A549 (cell line): ENCODE data around the gene SRPK2. TPM values are rescaled to one million over a fixed set of nuclear protein-coding genes. Genes with fewer than 3 reads are reported as not detected.

Experiments
- ATAC-seq, 2 experiments: fragments of 200-7000 bp in 1 of 2; fragments of >200 bp in 1 of 2; cut with Nextera tagmentation in 1 of 2; cut with Tn5 transposase in 1 of 2; 3 replicates each; pipeline versions ENCODE4 v1.8.0 to v1.9.1; 2018 to 2020; ENCODE audit warnings: mild to moderate bottlenecking in 1 of 2, moderate library complexity in 1 of 2
- CTCF ChIA-PET: fragments of 300-600 bp; sonication (Branson Sonifier 250); formaldehyde crosslinking; extraction: SDS; loops from one replicate; lab custom pipeline; 2021; ENCODE audit warnings: antibody characterized with exemption, inconsistent platforms; lab: Yijun Ruan, JAX
- POLR2A ChIA-PET: fragments of 350-600 bp; formaldehyde crosslinking; extraction: SDS; loops from one replicate; lab custom pipeline; 2021; ENCODE audit warnings: antibody characterized with exemption, inconsistent platforms; lab: Yijun Ruan, JAX
- DNase-seq, 2 experiments: peaks; one replicate each; pipeline versions ENCODE4 v3.0.0 to v3.0.0-alpha.2; 2011 to 2016; ENCODE audit warnings: low read depth in 1 of 2, low spot score in 1 of 2
- FAIRE-seq: peaks from 2 replicates; lab custom pipeline; 2011; peaks lifted over from hg19 to GRCh38; lab: Jason Lieb, UNC
- H3K27ac ChIP-seq, 2 experiments: fragments of >200 bp; sonication (Bioruptor Twin); formaldehyde crosslinking; 3 replicates each; pipeline ENCODE4 v1.5.1; 2016 to 2017
- H3K4me1 ChIP-seq: fragments of >200 bp; sonication (Bioruptor Twin); formaldehyde crosslinking; 3 replicates; pipeline ENCODE4 v1.6.1; 2016
- H3K4me2 ChIP-seq: fragments of >200 bp; sonication (Bioruptor Twin); formaldehyde crosslinking; 3 replicates; pipeline ENCODE4 v1.6.1; 2016
- H3K4me3 ChIP-seq: fragments of >200 bp; sonication (Bioruptor Twin); formaldehyde crosslinking; 3 replicates; pipeline ENCODE4 v1.5.1; 2016
- H3K9me3 ChIP-seq: fragments of >200 bp; sonication (Bioruptor Twin); formaldehyde crosslinking; 3 replicates; pipeline ENCODE4 v1.6.1; 2016
- CHD2 ChIP-seq: fragments of 150-350 bp; IDR thresholded peaks from 2 replicates; pipeline ENCODE4 v1.6.1; 2014; ENCODE audit warnings: low read length; ENCODE audit not compliant: partially characterized antibody
- CTCF ChIP-seq: fragments of >200 bp; sonication (Bioruptor Twin); formaldehyde crosslinking; IDR thresholded peaks from 3 replicates; pipeline ENCODE4 v1.5.1; 2016
- EHMT2 ChIP-seq: fragments of 200-600 bp; sonication (generic); IDR thresholded peaks from 2 replicates; pipeline ENCODE4 v1.6.1; 2016; ENCODE audit warnings: antibody characterized with exemption, low read depth, mild to moderate bottlenecking, moderate library complexity
- FOXS1 ChIP-seq: fragments of 250-450 bp; sonication (Bioruptor Pico); IDR thresholded peaks from 2 replicates; pipeline ENCODE4 v1.5.0; 2020; ENCODE audit warnings: mild to moderate bottlenecking, moderate library complexity
- GATA3 ChIP-seq: IDR thresholded peaks from 2 replicates; pipeline ENCODE4 v1.6.1; 2012; ENCODE audit warnings: borderline replicate concordance
- HMGXB4 ChIP-seq: fragments of 250-450 bp; sonication (Bioruptor Pico); IDR thresholded peaks from 2 replicates; pipeline ENCODE4 v1.5.0; 2021; ENCODE audit warnings: mild to moderate bottlenecking, moderate library complexity, borderline replicate concordance
- HOXB5 ChIP-seq: fragments of 250-450 bp; sonication (Bioruptor Pico); IDR thresholded peaks from 2 replicates; pipeline ENCODE4 v1.5.0; 2020; ENCODE audit warnings: mild to moderate bottlenecking, moderate library complexity
- RFX5 ChIP-seq: fragments of 450-650 bp; IDR thresholded peaks from 2 replicates; pipeline ENCODE4 v1.7.1; 2014; ENCODE audit warnings: antibody characterized with exemption, mild to moderate bottlenecking, moderate library complexity
- TFCP2L1 ChIP-seq: fragments of 250-450 bp; sonication (Bioruptor Pico); IDR thresholded peaks from 2 replicates; pipeline ENCODE4 v1.5.0; 2021; ENCODE audit warnings: mild to moderate bottlenecking
- TP53 ChIP-seq: fragments of 250-450 bp; sonication (Bioruptor Pico); IDR thresholded peaks from 2 replicates; pipeline ENCODE4 v1.5.0; 2021; ENCODE audit warnings: mild to moderate bottlenecking, moderate library complexity
- ZFP36 ChIP-seq: fragments of 450-650 bp; IDR thresholded peaks from 2 replicates; pipeline ENCODE4 v1.6.1; 2014; ENCODE audit warnings: borderline replicate concordance; ENCODE audit not compliant: partially characterized antibody
- WGBS: methylation state at CpG from one replicate; pipeline ENCODE4 v1.1.6; 2017; ENCODE audit errors: missing lambda C conversion rate; 5-methylcytosine and 5-hydroxymethylcytosine counted together
- polyA plus RNA-seq, 4 experiments: library from polyadenylated mRNA; depleted of rRNA in 3 of 4; stranded (reverse); fragments of >200 nt; fragmentation: RNase III in 1 of 4; extraction: RNeasy Plus Mini Kit Qiagen cat#74134 plus additional on column Dnase treatment in 1 of 4; gene quantifications; 2 replicates in 3 of 4; 3 replicates in 1 of 4; pipeline ENCODE4 v1.2.3, GENCODE V29; 2011 to 2017
- TF ChIP-seq, protein P1 (sequence below): fragments of >200 bp; sonication (Bioruptor Twin); formaldehyde crosslinking; IDR thresholded peaks from 2 replicates; pipeline ENCODE4 v1.6.1; 2016
- TF ChIP-seq, protein P2 (sequence below): IDR thresholded peaks from 2 replicates; pipeline ENCODE4 v1.6.1; 2012; ENCODE audit warnings: low read depth, borderline replicate concordance

SRPK2 gene
- polyA plus RNA-seq, 2 of the 4 experiments (the other 2 are of a cell fraction): 23.0 to 30.9 TPM

DNA sequence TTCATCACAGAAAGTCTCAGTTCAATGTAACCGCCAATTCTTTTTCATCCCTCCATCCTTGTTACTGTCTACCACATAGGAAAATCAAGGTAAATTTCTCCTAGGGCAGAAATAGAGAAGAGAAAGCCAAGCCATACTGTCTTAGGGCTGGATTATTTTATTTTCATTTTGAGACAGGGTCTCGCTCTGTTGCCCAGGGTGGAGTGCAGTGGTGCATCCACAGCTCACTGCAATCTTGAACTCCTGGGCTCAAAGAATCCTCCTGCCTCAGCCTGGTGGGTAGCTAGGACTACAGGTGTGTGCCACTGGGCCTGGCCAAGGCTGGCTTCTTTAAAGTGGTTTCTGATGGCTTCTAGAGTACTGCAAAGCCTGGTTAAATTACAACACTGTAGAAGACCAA lies 181.7 kb downstream of the SRPK2 start:
- POLR2A ChIA-PET: no interaction called here
- Histone ChIP-seq H3K4me2 (no peak overlapping the region), H3K9me3 (no peaks in the 10 kb centered on the region), H3K27ac (no peak overlapping the region)
- CTCF ChIA-PET: no interaction called here
- no peak for FAIRE-seq
- no peak for TF ChIP-seq CTCF
- no peak for TF ChIP-seq TFCP2L1 (CRISPR knock-in tag)
- TF ChIP-seq RFX5: no peak
- TF ChIP-seq FOXS1: no peak
- no peak for TF ChIP-seq GATA3
- TF ChIP-seq, all 56 proteins: peak for 0
- Histone ChIP-seq H3K4me1 (peaks cover 5% of the 10 kb centered on the region), H3K4me3 (no peak overlapping the region)
- DNase-seq (no peak), ATAC-seq (no peak)
- WGBS: 87% methylated on average over 2 of the region's 2 CpGs

- ChIA-PET CTCF (no interaction called here), POLR2A (no interaction called here)
- DNase-seq (no peak), ATAC-seq (no peak), FAIRE-seq (no peak)
- no peak overlapping the region for H3K27ac ChIP-seq
- no peaks in the 10 kb centered on the region for H3K9me3 ChIP-seq
- no peak overlapping the region for H3K4me2 ChIP-seq
- H3K4me1 ChIP-seq: peaks cover 5% of the 10 kb centered on the region
- H3K4me3 ChIP-seq: no peak overlapping the region
- no peak for TF ChIP-seq TP53
- TF ChIP-seq HOXB5 (CRISPR knock-in tag): no peak
- TF ChIP-seq, protein P1, sequence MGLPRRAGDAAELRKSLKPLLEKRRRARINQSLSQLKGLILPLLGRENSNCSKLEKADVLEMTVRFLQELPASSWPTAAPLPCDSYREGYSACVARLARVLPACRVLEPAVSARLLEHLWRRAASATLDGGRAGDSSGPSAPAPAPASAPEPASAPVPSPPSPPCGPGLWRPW: no peak
- no peak for TF ChIP-seq HMGXB4 (CRISPR knock-in tag)
- TF ChIP-seq ZFP36: no peak
- TF ChIP-seq, protein P2, sequence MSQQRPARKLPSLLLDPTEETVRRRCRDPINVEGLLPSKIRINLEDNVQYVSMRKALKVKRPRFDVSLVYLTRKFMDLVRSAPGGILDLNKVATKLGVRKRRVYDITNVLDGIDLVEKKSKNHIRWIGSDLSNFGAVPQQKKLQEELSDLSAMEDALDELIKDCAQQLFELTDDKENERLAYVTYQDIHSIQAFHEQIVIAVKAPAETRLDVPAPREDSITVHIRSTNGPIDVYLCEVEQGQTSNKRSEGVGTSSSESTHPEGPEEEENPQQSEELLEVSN: no peak
- TF ChIP-seq, all 56 proteins: peak for 0
- 80% methylated on average over 7 of the region's 7 CpGs for WGBS
These were observed 183.0 kb downstream of the SRPK2 start for GRCh38 chr7:105205592-105206237.

- ATAC-seq (no peak), DNase-seq (no peak), FAIRE-seq (no peak)
- ChIA-PET CTCF (interaction anchor here (1.4 kb wide), 1 partner anchor 35 kb away, joined by 4 read pairs; no protein-coding TSS in a partner anchor), POLR2A (no interaction called here)
- Histone ChIP-seq H3K27ac (no peak overlapping the region), H3K4me3 (no peak overlapping the region), H3K9me3 (no peaks in the 10 kb centered on the region), H3K4me1 (peaks cover 1% of the 10 kb centered on the region), H3K4me2 (no peak overlapping the region)
- no peak for TF ChIP-seq CTCF
- TF ChIP-seq EHMT2: no peak
- TF ChIP-seq CHD2: no peak
- 98% methylated on average over 2 of the region's 2 CpGs for WGBS
These were observed 183.8 kb downstream of the SRPK2 start for GRCh38 chr7:105204953-105205352.
